Fibroblast of peridontal ligament (primary cell): ENCODE results near the gene STARD9.
"Not testable (repeated sequence)": the region's sequence is repeated elsewhere in the genome, so short reads cannot be mapped to it uniquely, and the experiment has no call there.

Experiments
- DNase-seq: peaks from one replicate; pipeline ENCODE4 v3.0.0-alpha.2; 2010; ENCODE audit errors: extremely low read depth

Gene STARD9

DNA sequence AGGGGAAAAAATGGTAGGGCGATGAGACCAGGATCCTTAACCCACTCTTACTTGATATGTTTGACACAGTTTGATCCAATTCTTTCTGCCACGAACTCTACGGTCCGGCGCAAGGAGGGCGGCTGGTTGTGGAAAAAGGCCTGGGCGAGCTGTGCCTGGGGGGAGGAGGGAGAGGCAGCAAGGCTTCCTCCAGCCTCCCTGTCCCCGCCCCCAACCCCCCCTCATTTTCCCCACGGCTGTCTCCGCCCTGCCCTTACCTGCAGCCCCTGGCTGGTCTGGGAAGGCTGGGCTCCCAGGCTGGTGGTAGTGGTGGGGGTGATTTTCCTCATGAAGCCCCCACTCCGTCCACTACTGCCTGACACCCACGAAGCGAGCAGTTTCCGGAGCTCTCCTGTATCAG is 153.6 kb downstream of the STARD9 start:
- no peak for DNase-seq

- no peak for DNase-seq
Measured at GRCh38 chr15:42729409-42729808, 154.0 kb downstream of the STARD9 start.

- no peak for DNase-seq
Measured at GRCh38 chr15:42730135-42730534, 154.7 kb downstream of the STARD9 start.

DNA sequence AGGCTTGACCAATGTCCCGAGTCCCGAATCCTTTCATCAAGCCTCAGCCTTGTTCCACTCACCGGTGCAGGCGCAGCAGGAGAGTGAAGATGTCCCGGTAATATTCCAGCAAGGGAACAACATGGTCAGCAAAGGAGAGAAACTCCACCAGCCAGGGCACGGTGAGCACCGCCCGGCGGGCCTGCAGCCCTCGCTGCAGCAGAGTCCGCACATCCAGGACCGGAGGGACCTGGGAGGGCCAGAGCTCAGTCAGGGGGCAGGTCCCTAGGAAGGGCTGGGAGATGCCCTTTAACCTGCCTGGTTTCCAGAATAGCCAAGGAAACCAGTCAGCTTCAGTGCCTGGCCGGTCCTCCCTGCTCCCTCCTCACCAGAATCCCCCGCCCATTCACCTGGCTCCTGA is 155.1 kb downstream of the STARD9 start:
- DNase-seq, result no peak

- no peak for DNase-seq
Measured at GRCh38 chr15:42731461-42731860, 156.1 kb downstream of the STARD9 start.

DNA sequence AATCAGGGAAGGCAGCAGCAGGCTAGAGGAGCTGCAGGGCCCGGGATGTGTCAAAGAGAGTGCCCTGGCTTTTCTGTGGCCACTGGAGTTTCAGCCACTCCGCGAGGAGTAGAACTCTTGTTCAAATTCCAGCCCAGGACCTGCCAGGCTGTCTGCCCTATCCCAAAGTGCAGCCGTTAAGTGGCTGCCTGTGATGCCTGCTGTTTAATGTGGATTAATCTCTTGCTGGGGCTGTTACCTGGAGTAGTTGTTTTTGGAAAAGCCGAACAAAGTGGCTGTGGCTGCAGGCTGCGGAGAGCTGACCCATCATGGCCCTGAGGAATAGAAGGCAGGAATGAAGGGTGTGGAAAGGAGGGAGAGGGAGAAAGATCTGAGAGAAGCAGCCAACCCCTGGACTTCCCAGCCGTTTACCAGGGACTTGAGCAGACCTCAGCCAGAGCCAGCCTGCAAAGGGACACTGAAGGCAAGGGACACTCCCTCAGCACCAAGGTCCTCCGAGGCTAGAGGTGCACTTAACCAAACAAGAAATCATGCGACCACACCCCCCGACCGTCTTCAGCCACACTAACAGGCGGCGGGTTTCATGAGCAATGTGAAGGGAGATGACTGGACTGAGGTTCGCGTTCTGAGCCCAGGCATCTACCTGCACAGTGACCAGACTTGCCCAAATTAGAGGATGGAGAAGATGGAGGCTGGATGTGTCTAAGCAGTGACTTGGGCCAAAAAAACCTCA is 156.9 kb downstream of the STARD9 start:
- DNase-seq, result no peak

DNA sequence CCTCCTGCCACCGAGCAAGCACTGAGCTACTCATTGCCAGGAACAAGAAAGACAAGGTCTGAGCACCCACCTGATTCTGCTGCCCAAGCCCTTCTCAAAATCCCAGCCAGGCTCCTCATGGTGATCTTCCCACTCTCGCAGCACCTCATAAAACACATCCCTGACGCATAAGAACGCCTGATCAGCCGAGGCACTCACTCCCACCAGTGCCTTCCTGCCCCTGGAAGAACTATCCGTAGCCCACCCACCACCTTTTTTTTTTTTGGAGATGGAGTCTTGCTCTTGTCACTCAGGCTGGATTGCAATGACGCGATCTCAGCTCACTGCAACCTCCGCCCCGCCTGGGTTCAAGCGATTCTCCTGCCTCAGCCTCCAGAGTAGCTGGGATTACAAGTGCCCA is 157.6 kb downstream of the STARD9 start:
- no peak for DNase-seq

- peak; percentile 10 for DNase-seq
Measured at GRCh38 chr15:42734076-42734672, 158.8 kb downstream of the STARD9 start.

DNA sequence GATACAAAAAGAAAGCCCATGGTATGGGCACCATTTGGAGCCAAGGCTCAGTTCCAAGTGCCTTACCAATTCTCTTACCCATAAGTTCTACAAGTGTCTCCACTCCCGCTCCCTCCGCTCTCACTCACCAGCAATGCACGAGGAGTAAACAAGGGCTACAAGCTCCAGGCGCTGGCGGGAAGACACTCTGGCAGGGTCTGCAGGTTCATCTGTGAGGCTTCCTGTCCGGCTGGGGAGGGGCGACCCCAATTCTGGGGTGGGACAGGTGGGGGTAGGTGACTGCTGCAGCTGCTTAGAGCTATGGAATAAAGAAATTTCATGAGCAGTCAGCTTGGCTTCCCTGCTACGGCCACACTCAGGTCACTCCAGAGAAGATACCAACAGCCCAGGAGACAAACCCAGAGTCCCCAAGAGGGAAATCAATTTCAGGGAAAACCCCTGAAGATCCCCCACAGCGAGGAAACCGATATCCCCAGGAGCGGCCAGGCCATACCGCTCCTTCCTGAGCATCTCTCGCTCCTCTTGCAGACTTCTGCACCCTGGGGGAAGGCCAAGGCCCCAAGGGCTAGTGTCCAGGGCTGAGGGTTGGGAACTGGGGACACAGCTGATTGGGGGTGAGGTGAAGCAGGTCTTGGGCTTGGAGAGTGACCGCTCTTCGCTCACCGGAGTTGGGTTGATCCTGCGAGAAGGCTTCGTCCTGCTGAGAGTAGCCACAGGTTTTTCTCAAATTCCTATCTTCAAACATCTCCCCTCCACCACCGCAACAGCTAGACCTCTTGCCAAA is 160.2 kb downstream of the STARD9 start:
- no peak for DNase-seq

DNA sequence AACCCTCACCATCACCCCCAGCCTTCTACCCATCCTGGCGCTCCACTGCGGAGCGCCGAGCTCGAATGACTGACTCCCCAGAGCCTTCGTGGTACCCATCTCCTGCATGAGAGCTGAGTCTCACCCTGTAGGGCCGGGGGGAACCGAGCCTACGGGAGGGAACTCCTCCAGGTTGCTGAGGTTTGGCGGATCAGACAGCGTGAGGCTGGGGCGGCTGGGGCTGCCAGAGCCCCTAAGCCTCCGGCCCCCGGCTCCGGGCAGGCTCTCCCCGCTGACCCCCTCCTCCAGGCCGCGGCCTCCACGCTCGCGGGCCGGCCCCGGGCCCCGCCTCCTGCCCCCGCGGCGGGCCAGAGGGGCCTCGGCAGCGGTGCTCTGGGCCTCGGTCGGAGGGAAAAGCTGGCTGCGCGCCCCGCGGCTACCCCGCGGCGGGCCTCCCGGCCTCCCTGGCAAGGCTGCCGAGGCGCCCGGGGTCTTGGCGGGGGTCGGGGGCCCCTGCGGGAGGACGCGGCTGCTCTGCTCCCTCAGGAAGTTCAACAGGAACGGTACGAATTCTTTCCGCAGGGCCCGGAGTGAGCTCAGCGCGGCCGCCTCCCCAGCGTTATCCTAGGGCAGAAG is 160.9 kb downstream of the STARD9 start:
- DNase-seq, result no peak

DNA sequence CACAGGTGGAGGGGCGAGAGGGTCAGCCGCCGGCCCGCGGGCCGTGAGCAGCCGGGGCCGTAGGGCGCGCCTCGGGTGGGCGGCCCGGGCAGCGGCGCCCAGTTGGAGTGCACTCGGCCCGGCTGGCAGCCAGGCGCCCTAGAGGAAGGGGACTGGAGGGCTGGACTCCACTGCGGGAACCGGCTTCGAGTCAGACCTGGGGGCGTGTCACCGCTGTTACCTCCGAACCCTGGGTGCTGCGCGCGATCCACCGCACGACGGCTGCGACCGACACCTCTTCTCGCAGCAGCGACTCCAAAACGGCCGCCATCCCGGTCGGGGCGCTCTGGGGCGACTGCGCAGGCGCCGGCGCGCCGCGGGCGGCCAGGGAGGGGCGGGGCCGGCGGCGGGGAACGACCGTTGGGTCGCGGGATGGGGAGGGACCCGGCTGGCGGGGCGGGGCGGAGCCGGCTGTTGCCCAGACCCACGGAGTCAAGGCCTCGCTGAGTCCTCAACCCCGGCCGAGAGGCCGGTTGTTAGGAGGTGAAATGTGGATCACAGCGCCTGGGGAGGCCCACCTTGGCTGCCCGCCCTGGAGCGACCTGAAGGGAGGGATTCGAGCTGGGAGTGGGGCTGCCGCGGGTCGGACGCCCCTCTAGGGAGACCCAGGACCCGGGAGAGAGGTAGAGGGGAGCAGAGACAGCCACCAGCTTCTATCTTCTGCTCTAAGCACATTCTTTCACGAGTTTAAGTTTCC is 161.6 kb downstream of the STARD9 start, which contains the start of gene CDAN1:
TSS of gene CDAN1 (minus strand) at position 336 of the 736 bp plus-strand sequence. CDS start at position 310, 26 bp downstream.
- peak; percentile 66 for DNase-seq

GRCh38 chr15:42737529-42738328 is 162.3 kb downstream of the STARD9 start:
- DNase-seq, result peak; percentile 31

GRCh38 chr15:42741710-42742109 is 166.3 kb downstream of the STARD9 start:
- DNase-seq, result peak; percentile 61

GRCh38 chr15:42742149-42742548 is 166.7 kb downstream of the STARD9 start:
- peak; percentile 15 for DNase-seq

- DNase-seq, result no peak
Measured at GRCh38 chr15:42744195-42744594, 168.8 kb downstream of the STARD9 start.

- no peak for DNase-seq
Measured at GRCh38 chr15:42749266-42749665, 173.9 kb downstream of the STARD9 start.

DNA sequence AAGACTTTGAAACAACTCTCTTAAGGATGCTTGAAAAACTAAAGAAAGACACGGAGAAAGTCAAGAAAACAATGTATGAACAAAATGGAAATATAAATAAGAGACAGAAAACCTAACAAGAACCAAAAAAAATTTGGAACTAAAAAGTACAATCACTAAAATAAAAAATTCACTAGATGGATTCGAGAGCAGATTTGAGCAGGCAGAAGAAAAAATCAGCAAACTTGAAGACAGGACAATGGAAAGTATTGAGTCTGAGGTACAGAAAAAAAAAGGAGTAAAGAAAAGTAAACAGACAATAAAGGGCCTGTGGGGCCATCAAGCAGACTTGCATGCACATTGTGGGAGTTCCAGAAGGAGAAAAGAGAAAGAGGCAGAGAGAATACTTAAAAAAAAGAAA is 174.9 kb downstream of the STARD9 start:
- DNase-seq, result no peak

GRCh38 chr15:42759093-42759492 is 183.7 kb downstream of the STARD9 start:
- DNase-seq, result no peak

- no peak for DNase-seq
Measured at GRCh38 chr15:42760759-42761158, 185.4 kb downstream of the STARD9 start.

DNA sequence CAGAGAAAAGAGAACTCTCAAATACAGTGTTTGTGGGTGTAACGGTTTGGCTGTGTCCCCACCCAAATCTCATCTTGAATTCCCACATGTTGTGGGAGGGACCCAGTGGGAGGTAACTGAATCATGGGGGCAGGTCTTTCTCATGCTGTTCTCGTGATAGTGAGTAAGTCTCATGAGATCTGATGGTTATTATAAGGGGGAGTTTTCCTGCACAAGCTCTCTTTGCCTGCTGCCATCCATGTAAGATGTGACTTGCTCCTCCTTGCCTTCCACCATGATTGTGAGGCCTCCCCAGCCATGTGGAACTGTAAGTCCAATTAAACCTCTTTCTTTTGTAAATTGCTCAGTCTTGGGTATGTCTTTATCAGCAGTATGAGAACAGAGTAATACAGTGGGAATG is 186.4 kb downstream of the STARD9 start:
- DNase-seq, result not testable (repeated sequence)
